LoVo (cell line): ENCODE results near the gene NECAB2.
A peak's percentile ranks its signal among the peaks of the same experiment; 100 is the strongest.

Source experiments
- DNase-seq: peaks from one replicate; pipeline ENCODE4 v3.0.0-alpha.2; 2016; ENCODE audit warnings: low spot score

NECAB2 gene

DNA sequence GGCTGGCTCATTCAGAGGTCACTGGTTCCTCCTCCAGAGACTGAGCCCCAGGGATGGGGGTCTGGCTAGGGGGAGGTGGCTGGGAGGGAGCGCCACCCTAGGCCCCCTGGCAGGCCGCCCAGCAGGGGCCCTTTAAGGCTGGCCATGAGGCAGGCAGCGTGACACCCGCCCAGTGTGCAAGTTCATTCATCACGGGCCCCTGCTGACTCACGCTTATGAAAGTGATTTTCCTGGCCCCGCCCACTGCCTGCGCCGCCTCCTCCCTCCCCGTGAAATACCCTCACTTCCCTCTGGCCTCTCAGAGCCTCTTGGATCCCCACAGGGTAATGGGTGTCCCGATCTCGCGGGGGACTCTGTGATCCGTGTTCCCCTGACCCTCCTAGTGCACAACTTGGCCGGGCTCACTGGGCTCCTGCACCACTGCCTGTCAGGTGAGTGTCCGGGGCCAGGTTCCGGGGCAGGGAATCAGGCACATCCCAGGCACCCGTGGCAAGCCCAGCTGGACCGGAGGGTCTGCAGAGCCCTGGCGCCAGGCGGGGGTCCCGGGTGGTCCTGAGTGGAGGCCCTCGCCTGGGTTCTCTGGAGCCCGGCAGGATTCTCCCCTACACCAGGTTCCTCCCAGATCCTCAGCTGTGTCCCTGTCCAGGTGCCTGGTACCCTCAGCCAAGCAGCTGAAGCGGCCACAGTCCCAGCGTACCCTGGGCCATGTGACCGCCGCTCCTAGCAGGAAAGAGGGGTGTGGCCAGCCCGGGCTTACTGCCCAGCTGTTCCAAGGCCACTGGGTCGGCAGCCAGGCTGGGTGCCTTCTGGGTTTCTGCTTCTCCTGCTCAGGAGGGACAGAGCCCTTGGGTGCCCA, 14.9 kb upstream of the NECAB2 start, which contains the start of gene OSGIN1:
Gene OSGIN1, plus strand, starts transcription at position 301 of the 856 bp plus-strand sequence. CDS start 4,432 bp downstream, outside the sequence.
- peak; percentile 92 for DNase-seq

DNA sequence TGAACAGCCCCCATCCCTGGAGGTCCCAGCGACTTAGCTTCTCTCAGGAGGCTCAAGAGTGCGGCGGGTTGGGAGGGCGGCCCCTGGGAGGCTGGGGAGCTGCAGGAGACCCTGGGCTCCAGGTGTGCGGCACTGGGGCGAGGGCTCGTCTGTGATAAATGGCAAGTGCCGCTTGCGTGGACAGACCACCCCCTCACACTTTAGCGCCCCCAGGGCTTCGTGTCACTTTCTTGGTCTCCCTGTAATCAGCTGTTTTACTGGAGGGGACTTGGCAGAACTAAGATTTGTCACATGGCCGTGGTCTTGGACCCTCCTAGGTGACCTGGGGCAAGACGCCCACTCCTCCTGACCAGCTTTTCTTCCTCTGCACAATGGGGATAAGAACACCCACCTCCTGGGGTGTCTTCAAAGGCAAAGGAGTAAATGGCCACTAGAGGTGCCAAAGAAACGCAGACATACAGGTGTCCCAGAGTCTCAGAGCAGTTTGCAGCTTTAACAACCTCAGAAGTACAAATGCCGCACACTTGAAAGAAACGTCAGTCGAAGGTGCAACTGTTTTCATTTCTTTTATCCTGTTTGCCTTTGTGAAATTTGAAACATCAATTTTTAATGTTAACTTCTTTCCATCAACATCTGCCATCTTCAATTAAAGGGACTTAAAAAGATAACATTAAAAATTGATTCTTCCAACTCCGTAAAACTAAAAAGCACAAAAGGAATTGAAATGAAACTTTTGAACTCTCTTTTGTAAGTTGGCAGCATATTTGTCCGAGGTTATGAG, 14.1 kb upstream of the NECAB2 start:
- DNase-seq, result peak; percentile 49

- DNase-seq, result peak; percentile 28
These were observed 13.4 kb upstream of the NECAB2 start for GRCh38 chr16:83954577-83955016.

DNA sequence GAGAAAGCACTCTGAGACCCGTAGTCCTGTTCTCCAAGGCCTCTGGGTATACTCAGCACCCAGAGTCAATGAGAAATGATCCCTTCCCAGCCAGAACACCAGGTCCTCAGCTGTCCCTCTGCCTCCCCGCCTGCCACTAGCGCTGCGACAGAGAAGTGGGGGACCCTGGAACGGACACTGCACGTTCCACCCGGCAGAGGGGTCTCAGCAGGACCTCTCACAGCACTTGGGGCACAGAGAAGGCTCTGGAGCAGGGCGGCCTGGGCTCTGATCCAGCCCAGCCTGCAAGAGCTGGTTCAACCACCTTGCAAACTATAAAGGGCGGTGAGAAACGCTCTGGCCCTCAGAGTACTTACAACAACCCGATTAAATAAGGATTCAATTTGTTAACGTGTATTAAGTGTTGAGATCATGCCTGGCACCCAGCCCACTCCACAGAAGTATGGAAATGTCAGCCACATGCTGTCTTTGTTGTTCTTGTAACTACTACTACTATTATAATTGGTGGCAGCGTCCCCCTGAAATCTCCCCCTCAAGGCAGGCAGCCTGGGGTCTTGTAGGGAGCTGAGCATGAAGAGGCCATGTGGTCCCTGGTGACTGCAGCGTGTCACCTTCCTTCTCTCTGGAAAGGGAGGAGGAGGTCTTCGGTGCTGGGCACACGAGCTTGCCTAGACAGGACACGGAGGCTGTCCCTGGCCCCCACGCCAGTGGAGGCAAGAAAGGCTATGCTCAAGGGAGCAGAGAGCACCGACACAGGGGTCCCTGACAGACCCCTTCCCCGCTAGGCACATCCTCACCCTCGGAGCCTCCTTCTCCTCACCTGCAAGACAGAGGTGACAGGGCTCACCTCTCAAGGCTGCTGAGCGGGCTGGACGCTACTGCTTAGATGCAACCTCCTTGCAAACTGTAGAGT, 12.6 kb upstream of the NECAB2 start:
- DNase-seq, result no peak

DNA sequence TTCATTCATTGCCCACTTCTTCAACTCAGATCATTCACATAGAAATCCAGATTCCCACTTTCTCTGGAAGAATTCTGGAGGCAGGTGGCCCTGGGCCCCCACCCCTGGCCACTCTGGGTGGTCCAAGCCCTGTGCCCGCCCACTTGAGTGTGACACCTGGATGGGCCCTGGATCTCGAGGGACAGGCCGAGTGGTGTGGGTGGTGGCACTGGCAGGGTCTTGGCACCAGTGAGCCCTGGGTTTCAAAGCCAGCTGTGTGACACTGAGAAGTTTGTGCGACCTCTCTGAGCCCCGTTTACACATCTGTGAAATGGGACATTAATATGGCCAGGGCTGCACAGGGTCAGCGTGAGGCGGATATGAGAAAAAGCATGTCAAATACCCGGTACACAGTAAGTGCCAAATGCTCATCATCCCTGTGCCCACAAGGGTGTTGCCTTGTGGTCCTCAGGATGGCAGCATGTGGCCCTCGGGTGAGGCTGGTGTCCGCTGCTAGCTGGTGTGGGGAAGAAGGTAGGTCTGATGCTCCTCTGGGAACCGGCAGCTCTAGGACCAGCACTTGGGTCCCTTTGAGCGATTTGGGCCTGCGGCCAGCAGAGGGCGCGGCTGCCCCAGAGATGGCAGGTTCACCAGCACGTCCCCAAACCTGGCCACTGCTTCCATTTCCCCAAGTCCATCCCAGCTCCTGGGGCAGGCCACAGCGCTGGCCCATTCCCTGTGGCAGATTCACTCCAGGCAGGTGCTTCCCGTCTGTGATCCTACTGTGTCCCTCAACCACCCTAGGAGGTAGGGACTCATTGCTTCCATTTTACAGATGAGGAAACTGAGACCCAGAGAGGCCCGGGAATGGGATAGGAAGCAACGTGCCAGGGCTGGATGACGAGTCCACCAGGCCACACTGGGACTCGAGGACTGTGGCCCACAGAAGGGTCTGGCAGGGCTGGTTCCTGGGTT, 11.4 kb upstream of the NECAB2 start:
- peak; percentile 74 for DNase-seq

GRCh38 chr16:83957296-83957855, 10.7 kb upstream of the NECAB2 start:
- no peak for DNase-seq

- no peak for DNase-seq
These were observed 9.8 kb upstream of the NECAB2 start for GRCh38 chr16:83958137-83958845.

GRCh38 chr16:83958846-83959565, 9.0 kb upstream of the NECAB2 start:
- no peak for DNase-seq

- no peak for DNase-seq
These were observed 8.2 kb upstream of the NECAB2 start for GRCh38 chr16:83959656-83960434.

DNA sequence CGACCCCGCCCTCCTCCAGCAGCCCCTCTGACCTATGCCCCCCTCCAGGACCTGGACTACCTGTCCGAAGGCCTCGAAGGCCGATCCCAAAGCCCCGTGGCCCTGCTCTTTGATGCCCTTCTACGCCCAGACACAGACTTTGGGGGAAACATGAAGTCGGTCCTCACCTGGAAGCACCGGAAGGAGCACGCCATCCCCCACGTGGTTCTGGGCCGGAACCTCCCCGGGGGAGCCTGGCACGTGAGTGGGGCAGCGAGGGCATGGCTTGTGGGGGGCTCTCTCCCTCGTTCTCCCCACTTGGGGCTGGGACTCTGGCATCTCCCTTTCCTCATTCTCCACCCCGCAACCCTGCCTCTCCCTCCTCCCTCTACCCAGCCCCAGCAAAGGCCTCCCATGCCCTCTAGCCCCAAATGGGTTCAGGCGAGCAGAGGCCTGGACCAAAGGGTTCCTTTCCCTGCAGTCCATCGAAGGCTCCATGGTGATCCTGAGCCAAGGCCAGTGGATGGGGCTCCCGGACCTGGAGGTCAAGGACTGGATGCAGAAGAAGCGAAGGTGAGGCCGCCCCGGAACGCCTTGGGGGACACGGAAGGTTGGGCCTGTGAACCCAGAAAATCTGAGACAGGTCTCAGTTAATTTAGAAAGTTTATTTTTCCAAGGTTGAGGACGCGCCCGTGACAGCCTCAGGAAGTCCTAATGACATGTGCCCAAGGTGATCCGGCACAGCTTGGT, 7.4 kb upstream of the NECAB2 start:
- no peak for DNase-seq

GRCh38 chr16:83961591-83961990, 6.5 kb upstream of the NECAB2 start:
- no peak for DNase-seq

GRCh38 chr16:83963277-83964119, 4.5 kb upstream of the NECAB2 start:
- DNase-seq, result no peak

DNA sequence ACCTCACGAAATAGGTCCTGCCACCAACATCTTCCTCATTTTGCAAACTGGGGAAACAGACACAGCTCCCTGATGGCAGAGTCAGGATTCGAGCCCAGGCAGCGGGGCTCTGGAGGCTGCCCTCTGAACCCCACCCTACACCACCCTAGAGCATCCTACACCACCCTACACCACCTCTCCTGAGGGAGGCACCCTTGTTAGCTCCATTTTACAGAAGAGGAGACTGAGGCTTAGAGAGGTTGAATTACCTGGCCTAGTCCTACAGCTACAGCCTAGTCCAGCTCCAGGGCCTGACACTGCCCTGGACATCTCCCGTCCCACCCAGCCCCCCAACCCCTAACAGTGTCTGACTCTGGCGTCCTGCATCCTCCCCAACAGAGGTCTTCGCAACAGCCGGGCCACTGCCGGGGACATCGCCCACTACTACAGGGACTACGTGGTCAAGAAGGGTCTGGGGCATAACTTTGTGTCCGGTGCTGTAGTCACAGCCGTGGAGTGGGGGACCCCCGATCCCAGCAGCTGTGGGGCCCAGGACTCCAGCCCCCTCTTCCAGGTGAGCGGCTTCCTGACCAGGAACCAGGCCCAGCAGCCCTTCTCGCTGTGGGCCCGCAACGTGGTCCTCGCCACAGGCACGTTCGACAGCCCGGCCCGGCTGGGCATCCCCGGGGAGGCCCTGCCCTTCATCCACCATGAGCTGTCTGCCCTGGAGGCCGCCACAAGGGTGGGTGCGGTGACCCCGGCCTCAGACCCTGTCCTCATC, 3.2 kb upstream of the NECAB2 start:
- no peak for DNase-seq

GRCh38 chr16:83965444-83966152, 2.4 kb upstream of the NECAB2 start:
- no peak for DNase-seq

DNA sequence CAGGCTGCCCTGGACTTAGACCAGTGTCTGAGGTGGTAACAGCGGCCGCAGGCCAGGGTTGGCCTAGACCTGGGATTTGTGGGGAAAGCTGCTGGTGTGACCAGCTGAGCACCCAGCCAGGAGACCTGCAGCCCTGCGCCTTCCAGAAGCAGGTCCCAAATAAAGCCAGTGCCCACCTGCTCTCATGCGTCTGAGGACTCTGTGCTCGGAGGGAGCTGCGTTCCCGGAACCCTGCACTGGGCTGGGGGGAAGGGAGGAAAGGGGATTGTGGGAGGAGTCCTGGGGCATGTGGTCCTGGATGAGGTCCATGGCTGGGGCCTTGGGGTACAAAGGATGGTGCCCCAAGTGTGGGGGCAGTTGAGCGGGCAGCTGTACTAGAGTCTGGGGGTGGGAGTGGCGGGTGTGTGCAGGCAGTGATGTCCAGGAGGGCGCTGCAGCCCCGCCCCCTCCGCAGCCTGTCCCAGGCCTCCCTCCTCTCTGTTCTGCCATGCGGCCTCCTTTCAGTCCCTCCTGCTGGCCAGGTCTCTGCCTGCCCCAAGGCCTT, 1.8 kb upstream of the NECAB2 start:
- DNase-seq, result no peak
